ENCODE data around the gene TSPEAR.
A peak's percentile ranks its signal among the peaks of the same experiment; 100 is the strongest.

The TSPEAR gene

DNA sequence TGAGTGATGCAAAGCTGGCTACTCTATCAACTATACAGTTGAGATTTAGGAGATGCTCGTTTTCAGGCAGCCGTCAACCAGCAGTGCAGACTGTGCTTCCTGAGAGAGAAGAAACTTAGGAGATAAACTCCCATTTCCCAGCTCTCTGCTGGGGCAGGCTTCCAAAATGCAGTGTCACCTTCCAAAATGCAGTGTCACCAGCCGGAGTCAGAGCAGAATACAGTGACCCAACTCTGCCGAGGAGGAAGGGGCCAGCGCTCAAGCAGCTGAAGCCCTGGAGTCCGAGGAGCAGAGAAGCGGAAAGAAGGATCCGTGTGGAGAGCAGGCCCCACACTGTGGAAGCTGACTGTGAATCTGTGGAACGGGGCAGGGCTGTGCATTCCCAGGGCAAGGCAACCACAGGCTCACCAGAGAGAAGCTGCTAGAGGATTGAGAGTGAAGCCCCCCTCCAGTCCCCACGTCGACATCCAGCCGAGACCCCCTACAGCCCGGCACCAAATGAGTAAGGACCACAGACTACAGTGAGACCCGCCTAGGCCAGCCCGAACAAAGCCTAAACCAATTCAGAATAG, 28.7 kb downstream of the TSPEAR start:
- peaks cover 0 to 22% of the 10 kb centered on the region in 2 donors for H3K27me3 ChIP-seq
- TF ChIP-seq, protein P1, sequence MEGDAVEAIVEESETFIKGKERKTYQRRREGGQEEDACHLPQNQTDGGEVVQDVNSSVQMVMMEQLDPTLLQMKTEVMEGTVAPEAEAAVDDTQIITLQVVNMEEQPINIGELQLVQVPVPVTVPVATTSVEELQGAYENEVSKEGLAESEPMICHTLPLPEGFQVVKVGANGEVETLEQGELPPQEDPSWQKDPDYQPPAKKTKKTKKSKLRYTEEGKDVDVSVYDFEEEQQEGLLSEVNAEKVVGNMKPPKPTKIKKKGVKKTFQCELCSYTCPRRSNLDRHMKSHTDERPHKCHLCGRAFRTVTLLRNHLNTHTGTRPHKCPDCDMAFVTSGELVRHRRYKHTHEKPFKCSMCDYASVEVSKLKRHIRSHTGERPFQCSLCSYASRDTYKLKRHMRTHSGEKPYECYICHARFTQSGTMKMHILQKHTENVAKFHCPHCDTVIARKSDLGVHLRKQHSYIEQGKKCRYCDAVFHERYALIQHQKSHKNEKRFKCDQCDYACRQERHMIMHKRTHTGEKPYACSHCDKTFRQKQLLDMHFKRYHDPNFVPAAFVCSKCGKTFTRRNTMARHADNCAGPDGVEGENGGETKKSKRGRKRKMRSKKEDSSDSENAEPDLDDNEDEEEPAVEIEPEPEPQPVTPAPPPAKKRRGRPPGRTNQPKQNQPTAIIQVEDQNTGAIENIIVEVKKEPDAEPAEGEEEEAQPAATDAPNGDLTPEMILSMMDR (IDR thresholded peaks at IDR 0.05) = no peak
- H3K27ac ChIP-seq = no peak overlapping the region
- DNase-seq = peak in 1 of 2 donors; percentile 54
- no peak overlapping the region for H3K4me3 ChIP-seq
- no peaks in the 10 kb centered on the region for H3K36me3 ChIP-seq
- no peaks in the 10 kb centered on the region for H3K4me1 ChIP-seq
- no peaks in the 10 kb centered on the region for H3K9me3 ChIP-seq
- intact Hi-C loops (cut with DNase I; ENCODE audit: low total_unique reads) = no loop called here

DNA sequence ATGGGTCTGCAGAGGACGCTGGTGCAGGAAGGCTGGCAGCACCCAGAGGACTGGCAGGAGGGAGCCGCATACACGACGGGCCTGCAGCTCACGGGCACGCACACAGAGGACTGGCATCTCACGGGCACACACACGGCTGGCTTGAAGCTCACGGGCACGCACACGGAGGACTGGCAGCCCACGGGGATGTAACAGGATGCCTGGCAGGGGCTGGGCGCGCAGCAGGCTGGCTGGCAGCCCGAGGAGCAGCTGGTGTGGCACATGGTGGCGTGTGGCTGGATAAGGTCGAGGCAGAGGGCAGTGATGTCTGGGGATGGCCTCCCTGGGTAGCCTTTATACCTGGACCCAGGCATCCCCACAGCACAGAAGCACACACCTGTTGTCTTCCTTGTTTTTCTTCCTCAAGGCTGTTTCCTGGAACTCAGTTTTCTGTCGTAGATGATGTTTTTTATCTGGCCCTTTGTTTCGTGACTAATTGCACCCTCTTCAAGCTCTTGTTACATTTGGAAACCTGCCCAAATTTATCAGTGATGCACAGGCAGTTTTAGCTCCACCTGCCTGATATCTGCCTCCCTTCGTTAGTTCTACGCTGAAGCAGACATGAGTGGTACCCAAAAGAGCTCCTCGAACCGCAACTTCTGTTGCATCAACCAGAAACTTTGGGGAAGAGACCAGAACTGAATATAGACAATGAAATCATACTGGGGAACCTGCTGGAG, 29.4 kb downstream of the TSPEAR start, which contains the start of gene KRTAP12-1:
KRTAP12-1 (minus strand) TSS at position 303 of the 719 bp plus-strand sequence; CDS start at position 263, 40 bp downstream.
- H3K27me3 ChIP-seq = peaks cover 0 to 15% of the 10 kb centered on the region in 2 donors
- H3K4me1 ChIP-seq = no peaks in the 10 kb centered on the region
- H3K9me3 ChIP-seq = no peaks in the 10 kb centered on the region
- peak in 1 of 2 donors; percentile 51 for DNase-seq
- TF ChIP-seq, protein P1 (IDR thresholded peaks at IDR 0.05) = no peak
- no peak within 1 kb of the TSS for H3K4me3 ChIP-seq
- intact Hi-C loops (cut with DNase I; ENCODE audit: low total_unique reads) = no loop called here
- H3K36me3 ChIP-seq = no peaks in the 10 kb centered on the region
- H3K27ac ChIP-seq = no peak within 1 kb of the TSS

DNA sequence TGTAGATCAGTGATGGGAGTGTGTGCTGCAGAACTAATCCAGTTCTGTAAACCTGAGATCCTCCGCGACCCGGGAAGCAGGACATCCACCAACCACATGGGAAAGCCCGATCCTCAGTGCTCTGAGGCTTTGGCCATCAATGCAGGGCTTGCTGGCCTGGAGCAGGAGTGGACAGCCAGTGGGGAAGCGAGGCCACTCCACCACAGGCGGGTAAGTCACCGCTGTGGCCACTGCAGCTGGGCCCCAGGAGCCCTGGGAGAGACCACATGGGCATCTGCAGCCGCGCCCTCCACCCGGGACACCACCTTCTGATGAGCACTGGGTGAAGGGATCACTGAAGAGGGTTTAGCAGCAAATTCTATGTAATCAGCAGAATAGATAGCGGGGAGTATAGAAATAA, 30.2 kb downstream of the TSPEAR start:
- intact Hi-C loops (cut with DNase I; ENCODE audit: low total_unique reads) = no loop called here
- H3K27ac ChIP-seq = no peak overlapping the region
- no peaks in the 10 kb centered on the region for H3K4me1 ChIP-seq
- peaks cover 0 to 7% of the 10 kb centered on the region in 2 donors for H3K27me3 ChIP-seq
- no peak for DNase-seq
- no peak overlapping the region for H3K4me3 ChIP-seq
- TF ChIP-seq, protein P1 (IDR thresholded peaks at IDR 0.05) = no peak
- H3K9me3 ChIP-seq = no peaks in the 10 kb centered on the region
- H3K36me3 ChIP-seq = no peaks in the 10 kb centered on the region

DNA sequence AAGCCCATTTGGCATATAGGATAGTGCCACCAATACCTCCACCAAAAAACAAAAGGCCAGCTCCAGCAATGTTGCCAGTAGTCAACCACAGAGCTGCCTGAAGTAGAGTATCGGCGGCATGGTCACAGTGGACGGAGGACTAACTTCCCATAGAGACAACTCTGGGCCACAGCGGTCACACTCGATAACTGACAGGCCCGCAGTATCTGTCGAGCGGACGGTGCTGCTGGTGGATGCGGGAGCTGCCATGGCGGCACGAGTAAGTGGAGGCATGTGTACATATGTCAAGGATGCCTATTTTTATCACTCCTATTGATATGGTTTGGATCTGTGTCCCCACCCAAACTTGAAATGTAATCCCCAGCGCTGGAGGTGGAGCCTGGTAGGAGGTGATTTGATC, 33.5 kb downstream of the TSPEAR start:
- Histone ChIP-seq H3K27me3 (peaks cover 0 to 5% of the 10 kb centered on the region in 2 donors), H3K4me3 (no peak overlapping the region), H3K9me3 (peaks cover 0 to 10% (median 0%) of the 10 kb centered on the region in 3 donors), H3K36me3 (no peaks in the 10 kb centered on the region), H3K4me1 (no peaks in the 10 kb centered on the region), H3K27ac (no peak overlapping the region)
- intact Hi-C loops (cut with DNase I; ENCODE audit: low total_unique reads) = no loop called here
- TF ChIP-seq, protein P1 (IDR thresholded peaks at IDR 0.05) = no peak
- DNase-seq = peak in 1 of 2 donors; percentile 44

DNA sequence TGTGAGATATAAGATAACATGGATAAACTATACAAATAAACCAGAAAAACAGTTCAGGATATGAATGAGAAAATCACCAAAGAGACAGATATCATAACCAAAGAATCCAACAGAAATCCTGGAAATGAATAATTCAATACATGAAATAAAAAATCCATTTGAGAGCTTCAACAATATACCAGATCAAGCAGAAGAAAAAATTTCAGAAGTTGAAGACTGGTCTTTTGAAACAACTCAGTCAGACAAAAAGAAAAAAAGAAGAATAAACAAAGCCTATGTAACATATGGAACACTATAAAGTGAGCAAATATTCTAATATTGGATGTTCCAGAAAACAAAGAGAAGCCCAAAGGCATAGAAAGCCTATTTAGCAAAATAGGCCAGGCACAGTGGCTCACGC, 39.5 kb downstream of the TSPEAR start:
- Histone ChIP-seq H3K9me3 (peaks cover 4 to 32% (median 18%) of the 10 kb centered on the region in 3 donors), H3K27me3 (no peaks in the 10 kb centered on the region), H3K36me3 (no peaks in the 10 kb centered on the region), H3K4me3 (no peak overlapping the region), H3K4me1 (no peaks in the 10 kb centered on the region), H3K27ac (no peak overlapping the region)
- DNase-seq = no peak
- TF ChIP-seq, protein P1 (IDR thresholded peaks at IDR 0.05) = no peak
- intact Hi-C loops (cut with DNase I; ENCODE audit: low total_unique reads) = no loop called here

Data from tibial artery (tissue), 4 donors.